Mesendoderm (in vitro differentiated cells): ENCODE data around the gene MOSMO.
"Not testable (repeated sequence)": the region's sequence is repeated elsewhere in the genome, so short reads cannot be mapped to it uniquely, and the experiment has no call there.

Source experiments
- DNase-seq: peaks from one replicate; pipeline ENCODE4 v3.0.0; 2013
- H2AK5ac ChIP-seq: 2 replicates; pipeline ENCODE4 v1.6.1; 2013; ENCODE audit warnings: low read length, inconsistent platforms
- H2BK120ac ChIP-seq: 2 replicates; pipeline ENCODE4 v1.6.1; 2013; ENCODE audit warnings: low read depth, mild to moderate bottlenecking, low read length, moderate library complexity, mixed read lengths
- H2BK15ac ChIP-seq: replicated peaks from 2 replicates; pipeline ENCODE4 v1.6.1; 2013; ENCODE audit warnings: low read depth, mild to moderate bottlenecking, moderate library complexity
- H2BK5ac ChIP-seq: 2 replicates; pipeline ENCODE4 v1.6.1; 2013; ENCODE audit warnings: low read length, inconsistent platforms
- H3K18ac ChIP-seq: 2 replicates; pipeline ENCODE4 v1.6.1; 2013; ENCODE audit warnings: mild to moderate bottlenecking, low read length, mixed read lengths
- H3K23ac ChIP-seq: one replicate; pipeline ENCODE4 v1.6.1; 2013; ENCODE audit warnings: low read length
- H3K27ac ChIP-seq: 2 replicates; pipeline ENCODE4 v1.5.1; 2013; ENCODE audit warnings: low read depth, mild to moderate bottlenecking, inconsistent platforms, low read length, moderate library complexity
- H3K27me3 ChIP-seq: 2 replicates; pipeline ENCODE4 v1.6.1; 2013; ENCODE audit warnings: low read length, control low read depth, mild to moderate bottlenecking, inconsistent platforms; ENCODE audit not compliant: insufficient read depth, poor library complexity
- H3K36me3 ChIP-seq: 2 replicates; pipeline ENCODE4 v1.6.1; 2013; ENCODE audit warnings: low read length, inconsistent platforms; ENCODE audit not compliant: control insufficient read depth, insufficient read depth
- H3K4ac ChIP-seq: one replicate; pipeline ENCODE4 v1.6.1; 2013; ENCODE audit warnings: low read depth, mild to moderate bottlenecking, low read length, moderate library complexity
- H3K4me1 ChIP-seq: 2 replicates; pipeline ENCODE4 v1.6.1; 2013; ENCODE audit warnings: low read depth, low read length, inconsistent platforms; ENCODE audit not compliant: control insufficient read depth
- H3K4me2 ChIP-seq: 2 replicates; pipeline ENCODE4 v1.6.1; 2013; ENCODE audit warnings: low read length
- H3K4me3 ChIP-seq: 2 replicates; pipeline ENCODE4 v1.5.1; 2013; ENCODE audit warnings: mild to moderate bottlenecking, low read length
- H3K56ac ChIP-seq: one replicate; pipeline ENCODE4 v1.6.1; 2013; ENCODE audit warnings: low read length
- H3K79me1 ChIP-seq: 2 replicates; pipeline ENCODE4 v1.6.1; 2013; ENCODE audit warnings: low read length, inconsistent platforms
- H3K79me2 ChIP-seq: 2 replicates; pipeline ENCODE4 v1.6.1; 2013; ENCODE audit warnings: mild to moderate bottlenecking, low read length; ENCODE audit not compliant: control insufficient read depth, insufficient read depth
- H3K9ac ChIP-seq: 2 replicates; pipeline ENCODE4 v1.6.1; 2013; ENCODE audit warnings: low read length, inconsistent platforms
- H4K5ac ChIP-seq: one replicate; pipeline ENCODE4 v1.6.1; 2013; ENCODE audit warnings: low read length
- H4K8ac ChIP-seq: one replicate; pipeline ENCODE4 v1.6.1; 2013; ENCODE audit warnings: low read depth, mild to moderate bottlenecking, control low read depth, low read length, moderate library complexity
- WGBS: extraction: QIAGEN DNeasy Blood & Tissue Kit; methylation state at CpG from one replicate; pipeline ENCODE4 v1.1.7; 2013; ENCODE audit warnings: low lambda C conversion rate, missing lambda C conversion rate; ENCODE audit not compliant: insufficient coverage; ENCODE audit errors: extremely low coverage; 5-methylcytosine and 5-hydroxymethylcytosine counted together

Gene MOSMO

GRCh38 chr16:22098405-22099255 is 90.7 kb downstream of the MOSMO start:
- no peak overlapping the region for H2BK15ac ChIP-seq
- no peaks in the 10 kb centered on the region for H3K36me3 ChIP-seq
- no peaks in the 10 kb centered on the region for H3K4me1 ChIP-seq
- H3K4me2 ChIP-seq = no peak overlapping the region
- H3K27me3 ChIP-seq = no peaks in the 10 kb centered on the region
- DNase-seq = peak; percentile 84
- no peak overlapping the region for H4K5ac ChIP-seq
- H3K9ac ChIP-seq = no peak overlapping the region
- no peak overlapping the region for H2AK5ac ChIP-seq
- no peaks in the 10 kb centered on the region for H3K79me2 ChIP-seq
- H4K8ac ChIP-seq = no peak overlapping the region
- no peak overlapping the region for H3K4ac ChIP-seq
- H2BK120ac ChIP-seq = no peak overlapping the region
- no peak overlapping the region for H3K18ac ChIP-seq
- H2BK5ac ChIP-seq = no peak overlapping the region
- no peak overlapping the region for H3K23ac ChIP-seq
- H3K27ac ChIP-seq = no peak overlapping the region
- no CpG with 5 or more reads among the region's 8 CpGs for WGBS
- no peaks in the 10 kb centered on the region for H3K79me1 ChIP-seq
- no peak overlapping the region for H3K56ac ChIP-seq
- no peak overlapping the region for H3K4me3 ChIP-seq

GRCh38 chr16:22099256-22099975 is 91.5 kb downstream of the MOSMO start:
- no peak overlapping the region for H2BK15ac ChIP-seq
- H3K4me1 ChIP-seq = no peaks in the 10 kb centered on the region
- no peak overlapping the region for H3K4ac ChIP-seq
- no peaks in the 10 kb centered on the region for H3K27me3 ChIP-seq
- H3K36me3 ChIP-seq = no peaks in the 10 kb centered on the region
- no peak overlapping the region for H3K18ac ChIP-seq
- no peak overlapping the region for H3K4me3 ChIP-seq
- no peaks in the 10 kb centered on the region for H3K79me2 ChIP-seq
- DNase-seq = peak; percentile 41
- no peak overlapping the region for H3K56ac ChIP-seq
- no peak overlapping the region for H2AK5ac ChIP-seq
- H3K9ac ChIP-seq = no peak overlapping the region
- no peak overlapping the region for H2BK120ac ChIP-seq
- no peak overlapping the region for H4K5ac ChIP-seq
- no peak overlapping the region for H3K23ac ChIP-seq
- no CpG with 5 or more reads among the region's 9 CpGs for WGBS
- H3K79me1 ChIP-seq = no peaks in the 10 kb centered on the region
- no peak overlapping the region for H4K8ac ChIP-seq
- no peak overlapping the region for H3K27ac ChIP-seq
- H3K4me2 ChIP-seq = no peak overlapping the region
- H2BK5ac ChIP-seq = no peak overlapping the region

- DNase-seq = no peak
- H3K4me2 ChIP-seq = no peak overlapping the region
- no peak overlapping the region for H3K56ac ChIP-seq
- H4K8ac ChIP-seq = no peak overlapping the region
- no peaks in the 10 kb centered on the region for H3K27me3 ChIP-seq
- no peak overlapping the region for H3K4me3 ChIP-seq
- H3K23ac ChIP-seq = no peak overlapping the region
- H3K9ac ChIP-seq = no peak overlapping the region
- no peak overlapping the region for H3K4ac ChIP-seq
- H3K79me1 ChIP-seq = no peaks in the 10 kb centered on the region
- no peaks in the 10 kb centered on the region for H3K4me1 ChIP-seq
- H3K18ac ChIP-seq = no peak overlapping the region
- no peak overlapping the region for H2BK5ac ChIP-seq
- H2AK5ac ChIP-seq = no peak overlapping the region
- H3K27ac ChIP-seq = no peak overlapping the region
- H2BK120ac ChIP-seq = no peak overlapping the region
- H2BK15ac ChIP-seq = no peak overlapping the region
- no peak overlapping the region for H4K5ac ChIP-seq
- no peaks in the 10 kb centered on the region for H3K36me3 ChIP-seq
- no CpG with 5 or more reads among the region's 1 CpG for WGBS
- no peaks in the 10 kb centered on the region for H3K79me2 ChIP-seq
Measured at GRCh38 chr16:22103441-22103840, 95.5 kb downstream of the MOSMO start.

- no peak overlapping the region for H3K27ac ChIP-seq
- H2BK15ac ChIP-seq = no peak overlapping the region
- H3K36me3 ChIP-seq = no peaks in the 10 kb centered on the region
- no peak overlapping the region for H3K9ac ChIP-seq
- H3K27me3 ChIP-seq = no peaks in the 10 kb centered on the region
- H2BK120ac ChIP-seq = no peak overlapping the region
- no peak overlapping the region for H3K4me2 ChIP-seq
- H2BK5ac ChIP-seq = no peak overlapping the region
- DNase-seq = peak; percentile 21
- H2AK5ac ChIP-seq = no peak overlapping the region
- H3K79me1 ChIP-seq = no peaks in the 10 kb centered on the region
- no peak overlapping the region for H3K18ac ChIP-seq
- no peak overlapping the region for H4K5ac ChIP-seq
- no peak overlapping the region for H4K8ac ChIP-seq
- no peak overlapping the region for H3K56ac ChIP-seq
- no CpG with 5 or more reads among the region's 4 CpGs for WGBS
- no peak overlapping the region for H3K4ac ChIP-seq
- no peak overlapping the region for H3K4me3 ChIP-seq
- H3K79me2 ChIP-seq = no peaks in the 10 kb centered on the region
- H3K23ac ChIP-seq = no peak overlapping the region
- H3K4me1 ChIP-seq = no peaks in the 10 kb centered on the region
Measured at GRCh38 chr16:22109258-22109898, 101.5 kb downstream of the MOSMO start.

- H3K27ac ChIP-seq, H4K8ac ChIP-seq, H2BK120ac ChIP-seq, H3K79me2 ChIP-seq, H3K27me3 ChIP-seq, DNase-seq, H2BK5ac ChIP-seq, H3K4me1 ChIP-seq, H3K9ac ChIP-seq, H3K4me2 ChIP-seq, H2BK15ac ChIP-seq, H3K18ac ChIP-seq, H3K56ac ChIP-seq, H3K4me3 ChIP-seq, H3K23ac ChIP-seq, H3K36me3 ChIP-seq, H4K5ac ChIP-seq, H2AK5ac ChIP-seq, H3K4ac ChIP-seq, H3K79me1 ChIP-seq: not testable (repeated sequence)
- no CpG with 5 or more reads among the region's 5 CpGs for WGBS
Measured at GRCh38 chr16:22111629-22112028, 103.7 kb downstream of the MOSMO start.
